ENCODE results near the gene TMPRSS9.

- TF ChIP-seq ZNF449 (tag by site-specific recombination; IDR thresholded peaks at IDR 0.05) (no peak), REST (tag by site-specific recombination; IDR thresholded peaks at IDR 0.05) (no peak)
- TF ChIP-seq, protein P1, sequence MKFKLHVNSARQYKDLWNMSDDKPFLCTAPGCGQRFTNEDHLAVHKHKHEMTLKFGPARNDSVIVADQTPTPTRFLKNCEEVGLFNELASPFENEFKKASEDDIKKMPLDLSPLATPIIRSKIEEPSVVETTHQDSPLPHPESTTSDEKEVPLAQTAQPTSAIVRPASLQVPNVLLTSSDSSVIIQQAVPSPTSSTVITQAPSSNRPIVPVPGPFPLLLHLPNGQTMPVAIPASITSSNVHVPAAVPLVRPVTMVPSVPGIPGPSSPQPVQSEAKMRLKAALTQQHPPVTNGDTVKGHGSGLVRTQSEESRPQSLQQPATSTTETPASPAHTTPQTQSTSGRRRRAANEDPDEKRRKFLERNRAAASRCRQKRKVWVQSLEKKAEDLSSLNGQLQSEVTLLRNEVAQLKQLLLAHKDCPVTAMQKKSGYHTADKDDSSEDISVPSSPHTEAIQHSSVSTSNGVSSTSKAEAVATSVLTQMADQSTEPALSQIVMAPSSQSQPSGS (tag by site-specific recombination; IDR thresholded peaks at IDR 0.05; ENCODE audit: low read depth), result no peak
These were observed 44.2 kb upstream of the TMPRSS9 start for GRCh38 chr19:2315818-2316353.

Data from HEK293 (cell line).